K562 (cell line): ENCODE measurements around the gene MOB1B. TPM values are rescaled to one million over a fixed set of nuclear protein-coding genes. Genes with fewer than 3 reads are reported as not detected.

Source experiments
- ARID1B ChIP-seq: fragments of 450-650 bp; IDR thresholded peaks from 2 replicates; pipeline ENCODE4 v1.6.1; 2016; ENCODE audit warnings: antibody characterized with exemption, mild to moderate bottlenecking, inconsistent platforms
- EP300 ChIP-seq: IDR thresholded peaks from 2 replicates; pipeline ENCODE4 v1.6.1; 2012; ENCODE audit warnings: low read length, improper control_type of control experiment
- KHSRP ChIP-seq: fragments of 450-650 bp; IDR thresholded peaks from 2 replicates; pipeline ENCODE4 v1.6.1; 2017
- MEIS2 ChIP-seq: fragments of 450-650 bp; IDR thresholded peaks from 2 replicates; pipeline ENCODE4 v1.6.1; 2014; ENCODE audit warnings: mild to moderate bottlenecking; ENCODE audit not compliant: partially characterized antibody
- PKNOX1 ChIP-seq: fragments of 450-650 bp; IDR thresholded peaks from 2 replicates; pipeline ENCODE4 v1.6.1; 2016
- PML ChIP-seq: IDR thresholded peaks from 2 replicates; pipeline ENCODE4 v1.6.1; 2012; ENCODE audit warnings: low read length, inconsistent platforms
- TAL1 ChIP-seq: fragments of 450-650 bp; IDR thresholded peaks from 2 replicates; pipeline ENCODE4 v1.6.1; 2016; ENCODE audit warnings: mild to moderate bottlenecking
- TEAD4 ChIP-seq, 2 experiments: sonication (generic) in 1 of 2; formaldehyde crosslinking in 1 of 2; IDR thresholded peaks; 2 replicates each; pipeline versions ENCODE4 v1.6.1 to v1.8.0; 2012 to 2022; ENCODE audit warnings: borderline replicate concordance in 1 of 2, inconsistent platforms in 1 of 2, low read length in 1 of 2, mild to moderate bottlenecking in 1 of 2, missing genetic modification reagents in 1 of 2
- polyA plus RNA-seq, 8 experiments: library from polyadenylated mRNA; depleted of rRNA in 4 of 8; stranded (reverse) in 5 of 8; unstranded in 3 of 8; fragments of >200 nt; fragmentation: Nextera tagmentation in 2 of 8; fragmentation: Illumina TruSeq in 1 of 8; extraction: Ambion mirVana in 2 of 8; extraction: Trizol in 1 of 8; gene quantifications; 2 replicates each; pipeline versions ENCODE4 v1.2.1 to v1.2.3, GENCODE V29; 2011 to 2014; ENCODE audit warnings: inconsistent platforms in 1 of 8, missing spikeins in 1 of 8
- total RNA-seq, 7 experiments: library from RNA; depleted of rRNA in 6 of 7; stranded (reverse); fragments of >200 nt in 6 of 7; fragmentation: Illumina TruSeq in 2 of 7; extraction: Trizol in 2 of 7; gene quantifications; 2 replicates each; pipeline versions ENCODE4 v1.2.1 to v1.2.3, GENCODE V29; 2011 to 2021; ENCODE audit warnings: low replicate concordance in 1 of 7
- TF ChIP-seq, protein P1 (sequence below): fragments of 250-450 bp; sonication (Bioruptor Pico); IDR thresholded peaks from 2 replicates; pipeline ENCODE4 v1.8.0; 2021; ENCODE audit warnings: moderate library complexity, mild to moderate bottlenecking, inconsistent platforms
- TF ChIP-seq, protein P2 (sequence below): sonication (generic); IDR thresholded peaks from 2 replicates; pipeline ENCODE4 v1.6.1; 2016

Gene MOB1B
- total and polyA plus RNA-seq, 9 of the 15 experiments (the other 6 are each of a cell fraction or from before 2014, with no cell fraction given): 8.4 to 37.8 (median 19.0) TPM

GRCh38 chr4:70877556-70877955 is 24.6 kb upstream of the MOB1B start (continued):
- TF ChIP-seq, protein P1, sequence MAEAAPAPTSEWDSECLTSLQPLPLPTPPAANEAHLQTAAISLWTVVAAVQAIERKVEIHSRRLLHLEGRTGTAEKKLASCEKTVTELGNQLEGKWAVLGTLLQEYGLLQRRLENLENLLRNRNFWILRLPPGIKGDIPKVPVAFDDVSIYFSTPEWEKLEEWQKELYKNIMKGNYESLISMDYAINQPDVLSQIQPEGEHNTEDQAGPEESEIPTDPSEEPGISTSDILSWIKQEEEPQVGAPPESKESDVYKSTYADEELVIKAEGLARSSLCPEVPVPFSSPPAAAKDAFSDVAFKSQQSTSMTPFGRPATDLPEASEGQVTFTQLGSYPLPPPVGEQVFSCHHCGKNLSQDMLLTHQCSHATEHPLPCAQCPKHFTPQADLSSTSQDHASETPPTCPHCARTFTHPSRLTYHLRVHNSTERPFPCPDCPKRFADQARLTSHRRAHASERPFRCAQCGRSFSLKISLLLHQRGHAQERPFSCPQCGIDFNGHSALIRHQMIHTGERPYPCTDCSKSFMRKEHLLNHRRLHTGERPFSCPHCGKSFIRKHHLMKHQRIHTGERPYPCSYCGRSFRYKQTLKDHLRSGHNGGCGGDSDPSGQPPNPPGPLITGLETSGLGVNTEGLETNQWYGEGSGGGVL (CRISPR knock-in tag): no peak
- TF ChIP-seq EP300 (0 out of 2 replicates have a peak, but pooled peaks have one; percentile 30), PML (peak; percentile 30; the same call in 1 of the 2 replicates), PKNOX1 (peak; percentile 29; the same call in 1 of the 2 replicates), TAL1 (peak; percentile 48; the same call in 1 of the 2 replicates), KHSRP (no peak), MEIS2 (peak; percentile 90), ARID1B (peak; percentile 58; the same call in 1 of the 2 replicates), TEAD4 (IDR thresholded peaks at IDR 0.05; ENCODE audit: low read length) (peak; percentile 78), TEAD4 (CRISPR knock-in tag; IDR thresholded peaks at IDR 0.05; ENCODE audit: borderline replicate concordance) (no peak)
- TF ChIP-seq, protein P2, sequence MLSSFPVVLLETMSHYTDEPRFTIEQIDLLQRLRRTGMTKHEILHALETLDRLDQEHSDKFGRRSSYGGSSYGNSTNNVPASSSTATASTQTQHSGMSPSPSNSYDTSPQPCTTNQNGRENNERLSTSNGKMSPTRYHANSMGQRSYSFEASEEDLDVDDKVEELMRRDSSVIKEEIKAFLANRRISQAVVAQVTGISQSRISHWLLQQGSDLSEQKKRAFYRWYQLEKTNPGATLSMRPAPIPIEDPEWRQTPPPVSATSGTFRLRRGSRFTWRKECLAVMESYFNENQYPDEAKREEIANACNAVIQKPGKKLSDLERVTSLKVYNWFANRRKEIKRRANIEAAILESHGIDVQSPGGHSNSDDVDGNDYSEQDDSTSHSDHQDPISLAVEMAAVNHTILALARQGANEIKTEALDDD: peak; percentile 59
- TF ChIP-seq, all 486 proteins: peak for 17
